ENCODE results near the gene C1orf198. TPM values are rescaled to one million over a fixed set of nuclear protein-coding genes. Genes with fewer than 3 reads are reported as not detected.
A peak's percentile ranks its signal among the peaks of the same experiment; 100 is the strongest.

Gene C1orf198
- total and polyA plus RNA-seq, 12 donors = 15.2 to 59.4 (median 24.6) TPM

GRCh38 chr1:230788561-230789275 lies 79.6 kb downstream of the C1orf198 start:
- Histone ChIP-seq H3K27me3 (no peaks in the 10 kb centered on the region), H3K27ac (no peak overlapping the region), H3K36me3 (replicated peaks in 1 of 2) (no peaks in the 10 kb centered on the region), H3K4me1 (replicated peaks in 1 of 2) (no peaks in the 10 kb centered on the region), H3K9me3 (replicated peaks in 1 of 3) (no peaks in the 10 kb centered on the region), H3K4me3 (no peak overlapping the region)
- peak in 1 of 7 donors; percentile 3 for DNase-seq
- 84 to 89% (median 87%) methylated on average over 10 of the region's 10 CpGs for WGBS, 4 donors
- TF ChIP-seq POLR2A (IDR thresholded peaks at IDR 0.05) = no peak
- TF ChIP-seq, protein P1, sequence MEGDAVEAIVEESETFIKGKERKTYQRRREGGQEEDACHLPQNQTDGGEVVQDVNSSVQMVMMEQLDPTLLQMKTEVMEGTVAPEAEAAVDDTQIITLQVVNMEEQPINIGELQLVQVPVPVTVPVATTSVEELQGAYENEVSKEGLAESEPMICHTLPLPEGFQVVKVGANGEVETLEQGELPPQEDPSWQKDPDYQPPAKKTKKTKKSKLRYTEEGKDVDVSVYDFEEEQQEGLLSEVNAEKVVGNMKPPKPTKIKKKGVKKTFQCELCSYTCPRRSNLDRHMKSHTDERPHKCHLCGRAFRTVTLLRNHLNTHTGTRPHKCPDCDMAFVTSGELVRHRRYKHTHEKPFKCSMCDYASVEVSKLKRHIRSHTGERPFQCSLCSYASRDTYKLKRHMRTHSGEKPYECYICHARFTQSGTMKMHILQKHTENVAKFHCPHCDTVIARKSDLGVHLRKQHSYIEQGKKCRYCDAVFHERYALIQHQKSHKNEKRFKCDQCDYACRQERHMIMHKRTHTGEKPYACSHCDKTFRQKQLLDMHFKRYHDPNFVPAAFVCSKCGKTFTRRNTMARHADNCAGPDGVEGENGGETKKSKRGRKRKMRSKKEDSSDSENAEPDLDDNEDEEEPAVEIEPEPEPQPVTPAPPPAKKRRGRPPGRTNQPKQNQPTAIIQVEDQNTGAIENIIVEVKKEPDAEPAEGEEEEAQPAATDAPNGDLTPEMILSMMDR (IDR thresholded peaks at IDR 0.05) = no peak
- intact Hi-C loops (cut with DNase I) = no loop called here

- Histone ChIP-seq H3K36me3 (replicated peaks in 1 of 2) (no peaks in the 10 kb centered on the region), H3K27me3 (no peaks in the 10 kb centered on the region), H3K4me1 (replicated peaks in 1 of 2) (no peaks in the 10 kb centered on the region), H3K27ac (no peak overlapping the region), H3K4me3 (no peak overlapping the region), H3K9me3 (replicated peaks in 1 of 3) (no peaks in the 10 kb centered on the region)
- peak in 2 of 7 donors; percentile 2 to 33 for DNase-seq
- TF ChIP-seq, protein P1 (IDR thresholded peaks at IDR 0.05) = no peak
- TF ChIP-seq POLR2A (IDR thresholded peaks at IDR 0.05) = no peak
- intact Hi-C loops (cut with DNase I) = no loop called here
- WGBS, 4 donors = 81 to 85% (median 84%) methylated on average over 7 of the region's 7 CpGs
Observed at GRCh38 chr1:230787471-230787870, 80.8 kb downstream of the C1orf198 start.

Small RNA genes lying within 50 kb of the gene (small RNA-seq; reads per million reads assigned to genes)
- gene RN7SL837P (0 reads per million in 2 donors), gene RNA5SP79 (0 to 0.17 reads per million in 2 donors)

Other genes with a start within 250 kb of the C1orf198 start
- gene COG2, start 226.0 kb downstream of the C1orf198 start, total RNA-seq = 10 to 100 TPM; 36.3 to 80.1 (median 51.4) TPM
- gene COG2, start 226.0 kb downstream of the C1orf198 start, polyA plus RNA-seq = 10 to 100 TPM; 12.0 to 57.8 (median 16.3) TPM
- 100 to 1,000 TPM in 1 of 9 donors, 10 to 100 TPM in 6, 1 to 10 TPM in 2; 6.5 to 103 (median 19.3) TPM for gene AGT, start 154.4 kb downstream of the C1orf198 start, total RNA-seq
- gene AGT, start 154.4 kb downstream of the C1orf198 start, polyA plus RNA-seq = 10 to 100 TPM in 2 of 3 donors, 1 to 10 TPM in 1; 6.3 to 20.9 (median 13.0) TPM
- 1 to 10 TPM in 4 of 9 donors, under 1 TPM in 4, not detected in 1; 0.48 to 2.5 (median 1.1) TPM for gene CAPN9, start 121.1 kb downstream of the C1orf198 start, total RNA-seq
- gene CAPN9, start 121.1 kb downstream of the C1orf198 start, polyA plus RNA-seq = 1 to 10 TPM in 1 of 3 donors, under 1 TPM in 1, not detected in 1; 0.64 to 5.1 TPM
- gene TTC13, start 110.3 kb upstream of the C1orf198 start, total RNA-seq = 10 to 100 TPM in 4 of 9 donors, 1 to 10 TPM in 5; 6.6 to 20.7 (median 9.7) TPM
- 10 to 100 TPM; 10.6 to 16.5 (median 12.0) TPM for gene TTC13, start 110.3 kb upstream of the C1orf198 start, polyA plus RNA-seq
- gene ARV1, start 110.6 kb upstream of the C1orf198 start, total RNA-seq = 10 to 100 TPM; 20.1 to 40.6 (median 22.6) TPM
- gene ARV1, start 110.6 kb upstream of the C1orf198 start, polyA plus RNA-seq = 10 to 100 TPM; 39.6 to 81.5 (median 71.2) TPM
- 10 to 100 TPM; 24.4 to 59.4 (median 36.6) TPM for gene FAM89A, start 171.7 kb upstream of the C1orf198 start, total RNA-seq
- 10 to 100 TPM; 11.3 to 30.3 (median 13.6) TPM for gene FAM89A, start 171.7 kb upstream of the C1orf198 start, polyA plus RNA-seq